Measurements from ENCODE around the gene SLC22A6.

Gene SLC22A6

DNA sequence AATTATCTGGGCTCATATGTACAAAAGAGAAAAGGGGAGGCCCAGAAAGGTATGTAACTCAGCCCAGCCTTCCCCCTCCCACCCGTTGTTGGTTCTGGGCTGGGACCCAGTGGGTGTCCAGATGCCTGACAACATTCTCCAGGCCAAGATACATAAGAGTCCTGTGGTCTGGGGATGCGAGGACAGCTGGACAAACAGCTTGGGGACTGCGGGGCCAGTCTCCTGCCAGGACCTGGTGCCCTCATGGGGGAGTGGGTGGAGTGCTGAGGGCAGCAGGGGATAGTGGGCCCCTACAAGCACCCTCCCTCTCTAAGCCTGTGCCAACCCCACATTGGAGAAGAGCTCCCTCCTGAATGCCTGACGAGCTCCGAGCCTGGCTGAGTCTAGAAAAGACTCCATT is 3.5 kb upstream of the SLC22A6 start:
- H3K27ac ChIP-seq, result no peak overlapping the region
- TF ChIP-seq, protein P1, sequence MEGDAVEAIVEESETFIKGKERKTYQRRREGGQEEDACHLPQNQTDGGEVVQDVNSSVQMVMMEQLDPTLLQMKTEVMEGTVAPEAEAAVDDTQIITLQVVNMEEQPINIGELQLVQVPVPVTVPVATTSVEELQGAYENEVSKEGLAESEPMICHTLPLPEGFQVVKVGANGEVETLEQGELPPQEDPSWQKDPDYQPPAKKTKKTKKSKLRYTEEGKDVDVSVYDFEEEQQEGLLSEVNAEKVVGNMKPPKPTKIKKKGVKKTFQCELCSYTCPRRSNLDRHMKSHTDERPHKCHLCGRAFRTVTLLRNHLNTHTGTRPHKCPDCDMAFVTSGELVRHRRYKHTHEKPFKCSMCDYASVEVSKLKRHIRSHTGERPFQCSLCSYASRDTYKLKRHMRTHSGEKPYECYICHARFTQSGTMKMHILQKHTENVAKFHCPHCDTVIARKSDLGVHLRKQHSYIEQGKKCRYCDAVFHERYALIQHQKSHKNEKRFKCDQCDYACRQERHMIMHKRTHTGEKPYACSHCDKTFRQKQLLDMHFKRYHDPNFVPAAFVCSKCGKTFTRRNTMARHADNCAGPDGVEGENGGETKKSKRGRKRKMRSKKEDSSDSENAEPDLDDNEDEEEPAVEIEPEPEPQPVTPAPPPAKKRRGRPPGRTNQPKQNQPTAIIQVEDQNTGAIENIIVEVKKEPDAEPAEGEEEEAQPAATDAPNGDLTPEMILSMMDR (IDR thresholded peaks at IDR 0.05), result no peak
- DNase-seq (ENCODE audit: low spot score), result peak; percentile 64
- H3K4me3 ChIP-seq, result no peak overlapping the region

DNA sequence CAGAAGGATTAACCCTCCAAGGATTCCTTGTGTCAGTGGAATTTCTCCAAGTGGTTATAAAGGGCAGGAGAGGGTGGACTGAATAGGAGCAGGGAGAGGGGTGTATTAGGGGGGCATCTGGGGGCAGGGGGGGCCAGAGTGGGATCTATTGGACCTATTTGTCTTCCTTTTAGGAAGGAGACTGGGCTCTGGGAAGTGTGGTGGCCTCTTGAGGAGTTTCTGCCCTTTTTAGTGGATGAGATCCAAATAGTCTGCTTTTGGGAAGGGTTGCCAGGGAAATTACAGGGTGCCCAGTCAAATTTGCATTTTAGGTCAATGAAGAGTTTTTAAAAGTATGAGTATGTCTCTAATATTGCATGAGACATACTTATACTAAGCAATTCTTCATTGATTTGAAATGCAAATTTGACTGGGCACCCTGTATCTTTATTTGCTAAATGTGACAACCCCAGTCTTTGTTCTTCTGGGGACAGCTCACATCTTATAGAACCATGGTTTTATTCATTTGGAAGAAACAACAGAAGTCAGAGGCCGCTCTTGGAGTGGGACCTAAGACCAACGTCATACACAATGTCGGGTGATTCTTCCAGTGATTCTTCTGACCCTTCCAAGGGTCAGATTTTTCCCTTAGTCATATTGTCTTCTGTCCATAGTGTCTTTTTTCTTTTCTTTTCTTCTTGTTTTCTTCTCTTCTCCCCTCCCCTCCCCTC is 429 bp upstream of the SLC22A6 start:
- Histone ChIP-seq H3K27ac (no peak overlapping the region), H3K4me3 (no peak overlapping the region)
- TF ChIP-seq, protein P1 (IDR thresholded peaks at IDR 0.05), result no peak
- no peak for DNase-seq (ENCODE audit: low spot score)

DNA sequence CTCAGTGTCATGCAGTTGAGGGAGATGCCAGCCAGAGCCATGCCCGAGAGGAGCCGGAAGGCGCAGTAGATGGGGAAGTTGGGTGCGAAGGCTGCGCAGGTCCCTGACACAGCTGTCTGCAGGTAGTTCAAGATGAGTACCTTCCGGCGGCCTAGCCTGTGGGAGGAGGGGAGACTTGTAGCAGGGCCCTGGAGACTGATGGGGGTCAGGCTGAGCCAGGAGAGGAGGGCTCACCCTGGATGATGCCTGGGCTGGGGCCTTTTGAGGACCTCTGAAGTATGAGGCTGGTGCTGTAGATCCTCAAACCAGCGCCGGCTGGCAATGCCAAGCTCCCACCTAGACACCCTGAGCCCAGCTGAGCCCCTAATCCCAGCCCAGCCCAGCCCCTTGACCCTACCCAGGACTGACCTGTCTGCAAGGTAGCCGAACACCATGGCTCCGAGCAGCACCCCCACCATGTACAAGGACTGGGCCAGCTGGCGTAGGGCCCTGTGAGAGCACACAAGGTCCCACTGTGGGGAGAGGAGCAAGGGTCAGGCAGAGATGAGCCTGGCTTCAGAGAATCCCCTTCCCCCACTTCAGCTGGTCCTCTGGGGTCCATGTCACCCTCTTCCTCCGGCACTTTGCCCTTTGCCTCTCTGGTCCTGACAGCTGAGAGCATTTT is 1.1 kb downstream of the SLC22A6 start:
- no peak overlapping the region for H3K27ac ChIP-seq
- DNase-seq (ENCODE audit: low spot score), result peak; percentile 58
- TF ChIP-seq, protein P1 (IDR thresholded peaks at IDR 0.05), result no peak
- H3K4me3 ChIP-seq, result no peak overlapping the region

DNA sequence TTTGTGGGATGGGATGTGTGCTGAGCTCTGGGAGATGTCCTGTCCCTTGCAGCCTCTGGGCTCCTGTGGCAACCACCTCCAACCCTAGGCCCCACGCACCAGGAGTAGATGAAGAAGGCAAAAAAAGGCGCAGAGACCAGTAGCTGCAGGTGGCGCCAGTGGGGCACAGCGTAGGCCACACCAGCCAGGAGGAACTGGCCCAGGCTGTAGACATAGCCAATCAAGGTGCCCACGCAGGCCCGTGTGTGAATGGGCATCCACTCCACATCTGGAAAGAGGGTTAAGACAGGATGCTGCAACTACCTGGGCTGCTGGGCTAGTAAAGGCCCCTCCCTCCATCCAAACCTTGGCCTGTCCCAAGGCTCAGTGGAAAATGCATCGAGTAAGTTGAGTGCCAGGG is 3.0 kb downstream of the SLC22A6 start:
- Histone ChIP-seq H3K27ac (no peak overlapping the region), H3K4me3 (no peak overlapping the region)
- peak; percentile 56 for DNase-seq (ENCODE audit: low spot score)
- TF ChIP-seq, protein P1 (IDR thresholded peaks at IDR 0.05), result no peak

DNA sequence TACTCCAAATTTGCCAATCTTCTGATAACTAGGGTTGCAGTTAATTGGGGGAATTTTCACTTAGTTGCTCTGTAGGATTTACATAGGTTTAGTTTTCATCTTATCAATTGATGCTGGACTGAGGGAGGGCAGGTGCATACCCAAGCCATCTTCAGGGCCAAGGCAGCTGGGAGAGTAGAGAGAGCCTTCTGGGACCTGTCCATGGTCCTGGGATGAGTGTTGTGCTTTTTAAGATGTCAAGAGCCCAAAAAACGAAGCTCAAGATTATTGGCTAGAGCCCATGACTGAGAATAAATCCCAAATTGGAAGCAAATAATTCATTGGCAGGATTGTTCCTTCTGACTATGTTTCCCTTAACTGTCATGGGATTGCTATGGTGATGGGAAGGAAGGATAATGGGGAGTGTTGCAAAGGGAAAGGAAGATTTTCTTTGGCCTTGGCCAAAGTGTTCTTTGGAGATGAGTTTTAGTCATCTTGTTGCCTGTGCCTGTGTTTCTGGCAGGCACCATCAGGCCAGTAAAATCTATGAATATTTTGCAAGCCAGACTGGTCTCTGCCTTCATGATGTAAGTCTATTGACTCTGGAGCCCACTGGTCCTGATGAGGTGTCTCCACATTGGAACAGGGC is 4.5 kb downstream of the SLC22A6 start:
- DNase-seq (ENCODE audit: low spot score), result no peak
- TF ChIP-seq, protein P1 (IDR thresholded peaks at IDR 0.05), result no peak
- Histone ChIP-seq H3K4me3 (no peak overlapping the region), H3K27ac (no peak overlapping the region)

DNA sequence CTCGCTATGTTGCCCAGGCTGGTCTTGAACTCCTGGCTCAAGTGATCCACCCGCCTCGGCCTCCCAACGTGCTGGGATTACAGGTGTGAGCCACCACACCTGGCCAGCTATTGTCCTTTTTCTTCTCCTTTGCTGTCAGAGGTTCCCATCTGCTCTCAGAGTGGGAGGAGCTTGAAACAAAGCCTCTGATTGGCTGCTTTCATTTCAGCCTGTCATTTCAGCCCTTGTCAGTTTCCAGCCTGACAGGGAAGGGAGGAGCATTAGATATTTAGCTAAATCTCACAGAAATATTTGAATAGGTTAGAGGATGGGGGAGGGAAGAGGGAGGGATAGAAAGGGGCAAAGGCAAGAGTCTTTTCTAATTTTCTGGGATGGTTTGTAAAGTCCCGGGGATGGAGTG is 8.7 kb downstream of the SLC22A6 start:
- TF ChIP-seq, protein P1 (IDR thresholded peaks at IDR 0.05), result no peak
- Histone ChIP-seq H3K4me3 (no peak overlapping the region), H3K27ac (no peak overlapping the region)
- DNase-seq (ENCODE audit: low spot score), result peak; percentile 8
